ENCODE results near the gene DENND4A. TPM values are rescaled to one million over a fixed set of nuclear protein-coding genes. Genes with fewer than 3 reads are reported as not detected.
"Not testable (repeated sequence)": the region's sequence is repeated elsewhere in the genome, so short reads cannot be mapped to it uniquely, and the experiment has no call there.

DENND4A gene
- total and polyA plus RNA-seq, 2 of the 4 experiments (the other 2 are of a cell fraction) = 4.1 to 17.7 TPM

- H4K20me1 ChIP-seq (ENCODE audit: insufficient read depth, low read length); H2AK5ac ChIP-seq (ENCODE audit: low read depth, low read length); H4K5ac ChIP-seq (ENCODE audit: low read depth, low read length); H3K9ac ChIP-seq (ENCODE audit: low read depth, low read length); H3K79me1 ChIP-seq (ENCODE audit: low read depth in 1 of 2, low read length in 2 of 2); H3K27ac ChIP-seq (ENCODE audit: insufficient read depth, low read length); DNase-seq; POLR2A ChIA-PET (ENCODE audit: unreplicated experiment); intact Hi-C loops (cut with micrococcal nuclease); H3K4ac ChIP-seq (ENCODE audit: low read depth, low read length); H2BK5ac ChIP-seq (ENCODE audit: low read depth, low read length, poor library complexity, severe bottlenecking); H3K56ac ChIP-seq (ENCODE audit: extremely low read depth, insufficient read depth, low read length); H2BK15ac ChIP-seq (ENCODE audit: low read depth, low read length); ATAC-seq (ENCODE audit: low read depth); H3K14ac ChIP-seq (replicated peaks; ENCODE audit: low read depth, low read length); H4K91ac ChIP-seq (ENCODE audit: insufficient read depth, low read depth, low read length); H3K36me3 ChIP-seq (ENCODE audit: control insufficient read depth, insufficient read depth, low read length); H3K27me3 ChIP-seq (ENCODE audit: control insufficient read depth, insufficient read depth, low read length); H2BK120ac ChIP-seq (ENCODE audit: low read depth, low read length); H3K4me2 ChIP-seq (ENCODE audit: low read depth, low read length); in situ Hi-C loops (cut with MboI; ENCODE audit: low sequenced_read_pairs); H2BK20ac ChIP-seq (ENCODE audit: low read depth, low read length); H3K23ac ChIP-seq (ENCODE audit: low read depth, low read length); H2AFZ ChIP-seq (replicated peaks; ENCODE audit: low read length, poor library complexity); H3K4me1 ChIP-seq (ENCODE audit: control insufficient read depth, insufficient read depth, low read length); BruUV-seq (replicated peaks); H3K18ac ChIP-seq (ENCODE audit: low read depth, low read length); H3K9me1 ChIP-seq (ENCODE audit: insufficient read depth, low read length); H4K8ac ChIP-seq (ENCODE audit: low read depth in 2 of 2, low read length in 2 of 2); H3K9me3 ChIP-seq (ENCODE audit: control insufficient read depth, insufficient read depth, low read length); dilution Hi-C loops (cut with HindIII; ENCODE audit: low sequenced_read_pairs, unreplicated experiment); H2AK9ac ChIP-seq (replicated peaks; ENCODE audit: low read depth, low read length, poor library complexity); H3K4me3 ChIP-seq (ENCODE audit: insufficient read depth, low read depth, low read length): not testable (repeated sequence)
- WGBS, 2 experiments (ENCODE audit: extremely low coverage in 2 of 2, insufficient read length in 1 of 2) = 100% methylated on average over 1 of the region's 4 CpGs; no CpG with 5 or more reads in 1 of the 2 experiments
- CTCF ChIA-PET = interaction anchor here (0.6 kb wide), 1 partner anchor 659 kb away, joined by 3 read pairs; no protein-coding TSS in a partner anchor
Observed at GRCh38 chr15:65811011-65811733, 19.1 kb upstream of the DENND4A start.
